GM12801 (cell line): ENCODE results near the gene CPEB3.

ENCODE experiments used
- TF ChIP-seq, protein P1 (sequence below): IDR thresholded peaks from one replicate; pipeline ENCODE4 v1.5.1; 2011; ENCODE audit warnings: control low read depth; ENCODE audit not compliant: insufficient read length; ENCODE audit errors: extremely low read depth

The CPEB3 gene

DNA sequence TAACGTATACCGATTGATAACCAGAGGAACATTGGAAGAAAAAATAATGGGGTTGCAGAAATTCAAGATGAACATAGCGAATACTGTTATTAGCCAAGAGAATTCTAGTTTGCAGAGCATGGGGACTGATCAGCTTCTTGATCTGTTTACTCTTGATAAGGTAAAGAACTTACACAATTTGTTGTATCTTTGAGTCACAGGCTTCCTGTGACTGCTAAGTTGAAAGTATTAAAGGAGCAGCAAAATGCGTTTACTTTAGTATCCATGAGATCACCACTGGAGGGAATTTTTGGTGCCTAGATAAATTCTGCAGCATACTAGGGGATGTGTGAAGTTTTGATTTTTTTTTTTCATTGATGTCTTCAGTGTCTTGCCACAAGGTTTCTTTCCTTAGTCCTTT lies 263.7 kb downstream of the CPEB3 start:
- TF ChIP-seq, protein P1, sequence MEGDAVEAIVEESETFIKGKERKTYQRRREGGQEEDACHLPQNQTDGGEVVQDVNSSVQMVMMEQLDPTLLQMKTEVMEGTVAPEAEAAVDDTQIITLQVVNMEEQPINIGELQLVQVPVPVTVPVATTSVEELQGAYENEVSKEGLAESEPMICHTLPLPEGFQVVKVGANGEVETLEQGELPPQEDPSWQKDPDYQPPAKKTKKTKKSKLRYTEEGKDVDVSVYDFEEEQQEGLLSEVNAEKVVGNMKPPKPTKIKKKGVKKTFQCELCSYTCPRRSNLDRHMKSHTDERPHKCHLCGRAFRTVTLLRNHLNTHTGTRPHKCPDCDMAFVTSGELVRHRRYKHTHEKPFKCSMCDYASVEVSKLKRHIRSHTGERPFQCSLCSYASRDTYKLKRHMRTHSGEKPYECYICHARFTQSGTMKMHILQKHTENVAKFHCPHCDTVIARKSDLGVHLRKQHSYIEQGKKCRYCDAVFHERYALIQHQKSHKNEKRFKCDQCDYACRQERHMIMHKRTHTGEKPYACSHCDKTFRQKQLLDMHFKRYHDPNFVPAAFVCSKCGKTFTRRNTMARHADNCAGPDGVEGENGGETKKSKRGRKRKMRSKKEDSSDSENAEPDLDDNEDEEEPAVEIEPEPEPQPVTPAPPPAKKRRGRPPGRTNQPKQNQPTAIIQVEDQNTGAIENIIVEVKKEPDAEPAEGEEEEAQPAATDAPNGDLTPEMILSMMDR, result no peak

DNA sequence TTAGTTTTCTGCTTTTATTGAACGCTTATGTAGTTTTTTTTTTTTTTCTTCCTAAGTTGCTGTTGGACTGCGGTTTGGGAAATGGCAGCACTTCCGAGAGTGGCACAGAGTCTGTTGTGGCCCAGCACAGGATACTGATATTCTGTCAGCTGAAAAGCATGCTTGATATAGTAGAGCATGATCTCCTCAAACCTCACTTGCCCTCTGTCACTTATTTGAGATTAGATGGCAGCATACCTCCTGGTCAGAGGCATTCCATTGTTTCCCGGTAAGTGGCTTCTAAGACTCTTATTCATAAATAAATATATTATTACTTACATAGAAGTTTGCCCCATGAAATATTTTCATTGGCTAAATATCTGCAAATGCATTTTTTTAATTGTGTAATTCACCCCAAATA lies 266.2 kb downstream of the CPEB3 start:
- TF ChIP-seq, protein P1, result no peak

DNA sequence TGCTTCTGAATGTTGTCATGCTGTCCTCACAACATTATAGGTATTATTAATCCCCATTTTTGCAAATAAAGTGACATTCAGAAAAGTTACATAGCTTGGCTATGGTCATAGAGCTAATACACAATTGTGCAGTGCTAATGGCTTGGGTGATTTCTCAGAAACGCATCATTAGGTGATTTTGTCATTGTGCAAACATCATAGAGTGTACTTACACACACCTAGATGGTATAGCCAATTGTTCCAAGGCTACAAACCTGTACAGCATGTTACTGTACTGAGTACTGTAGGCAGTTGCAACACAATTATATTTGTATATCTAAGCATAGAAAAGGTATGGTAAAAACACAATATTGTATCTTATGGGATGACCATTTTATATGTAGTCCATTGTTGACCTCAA lies 276.3 kb downstream of the CPEB3 start:
- TF ChIP-seq, protein P1, result no peak

DNA sequence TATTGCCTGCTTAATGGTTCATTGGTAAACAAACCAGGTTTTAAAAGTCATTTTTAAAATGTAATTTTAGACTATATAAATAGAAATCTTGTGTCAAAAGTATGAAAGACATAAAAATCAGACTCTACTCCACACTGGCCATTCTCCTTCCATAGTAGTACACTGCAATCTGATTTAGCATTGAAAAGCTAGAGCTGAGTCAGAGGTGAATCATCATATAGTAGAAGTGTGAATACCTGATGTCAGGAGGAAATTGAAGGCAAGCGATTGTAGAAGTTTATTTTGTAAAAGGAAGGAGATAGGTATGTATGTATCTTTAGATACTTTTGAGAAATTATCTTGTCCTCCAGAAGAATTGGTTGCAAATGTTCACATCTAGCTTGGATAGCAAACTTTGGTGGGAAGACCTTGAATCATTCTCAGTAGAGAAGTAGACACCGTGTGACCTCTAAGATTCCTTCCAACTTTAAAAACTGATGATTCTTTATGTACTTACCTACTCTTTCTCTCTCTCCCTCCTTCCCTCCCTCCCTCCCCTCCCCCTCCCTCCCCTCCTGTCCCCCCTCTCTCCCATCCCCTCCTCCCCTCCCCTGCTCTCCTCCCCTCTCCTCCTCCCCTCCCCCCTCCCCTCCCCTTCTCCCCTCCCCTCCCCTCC lies 279.2 kb downstream of the CPEB3 start:
- TF ChIP-seq, protein P1, result no peak

DNA sequence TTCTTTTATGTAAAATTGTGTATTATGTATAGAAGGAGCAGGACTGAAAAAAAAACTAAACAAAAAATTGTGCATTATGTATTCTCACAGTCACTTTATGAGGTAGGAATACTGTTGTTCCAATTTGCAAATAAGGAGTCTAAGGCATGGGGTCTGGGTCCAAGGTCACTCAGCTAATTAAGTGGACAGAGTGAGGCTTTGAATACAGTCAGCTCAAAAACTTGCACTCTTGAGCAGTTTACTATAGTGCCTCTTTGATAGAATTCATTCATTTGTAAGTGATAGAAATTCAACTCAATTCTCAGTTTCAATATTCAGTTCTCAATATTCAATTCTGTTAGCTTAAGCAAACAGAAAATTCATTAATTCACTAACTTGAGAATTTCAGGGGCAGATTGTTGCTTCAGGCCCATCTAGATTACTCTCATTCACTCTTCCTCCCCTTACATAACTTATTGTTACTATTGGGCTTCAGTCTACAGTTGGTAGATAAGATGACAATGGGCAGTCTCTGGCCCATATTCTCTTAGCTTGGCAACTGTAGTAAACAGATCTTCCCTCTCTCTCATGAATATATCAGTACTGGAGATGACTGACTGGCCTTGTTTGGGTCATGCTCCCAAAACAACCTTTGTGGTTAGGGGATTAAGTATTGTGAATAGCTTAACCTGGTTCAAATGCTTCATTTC lies 280.7 kb downstream of the CPEB3 start:
- TF ChIP-seq, protein P1, result no peak

DNA sequence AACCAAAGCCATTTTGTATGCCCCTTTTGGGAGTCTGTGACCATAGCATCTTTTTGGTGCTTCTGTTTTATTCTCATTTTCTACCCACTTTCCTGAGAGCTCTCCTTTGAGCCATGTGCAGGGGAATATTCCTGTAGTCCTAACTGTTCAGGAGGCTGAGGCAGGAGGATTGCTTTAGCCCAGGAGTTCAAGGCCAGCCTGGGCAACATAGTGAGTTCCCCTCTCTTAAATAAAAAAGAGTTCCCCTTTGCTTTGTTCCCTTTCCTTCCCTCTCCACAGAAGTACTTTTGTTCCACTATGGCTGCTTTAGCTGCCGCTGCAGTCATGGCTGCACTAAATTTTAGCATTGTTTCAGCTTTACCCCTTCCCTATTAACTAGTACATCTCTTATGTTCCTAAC lies 281.4 kb downstream of the CPEB3 start:
- TF ChIP-seq, protein P1, result no peak

DNA sequence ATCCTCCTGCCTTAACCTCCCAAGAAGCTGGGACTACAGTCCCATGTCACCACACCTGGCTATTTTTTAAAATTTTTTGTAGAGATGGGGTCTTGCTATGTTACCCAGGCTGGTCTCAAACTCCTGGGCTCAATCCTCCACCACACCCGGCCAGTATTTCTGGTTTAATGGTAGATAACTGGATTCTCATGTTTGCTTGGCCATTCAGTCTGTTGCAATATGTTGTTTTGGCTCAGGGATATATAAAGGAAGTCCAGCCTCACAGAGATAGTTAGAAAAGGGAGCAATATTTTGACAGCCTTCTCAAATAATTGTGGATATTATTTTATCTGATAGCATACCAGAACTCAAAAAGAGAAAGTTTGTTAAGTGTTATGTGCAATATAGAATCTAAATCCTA lies 284.9 kb downstream of the CPEB3 start:
- TF ChIP-seq, protein P1, result no peak
